SKM-1 (cell line): Measurements from ENCODE around the gene LENG1.
"Not testable (repeated sequence)": the region's sequence is repeated elsewhere in the genome, so short reads cannot be mapped to it uniquely, and the experiment has no call there.

Experiments
- DNase-seq: peaks from one replicate; lab custom pipeline; 2025; ENCODE audit not compliant: unreplicated experiment; lab: John Stamatoyannopoulos, UW

Gene LENG1

GRCh38 chr19:54159352-54160181, at the start of gene LENG1:
LENG1 (minus strand) TSS chr19:54159721; CDS start chr19:54159695, 26 bp downstream.
- DNase-seq, result peak; percentile 88

- DNase-seq, result no peak
These were observed 49.2 kb upstream of the LENG1 start for GRCh38 chr19:54208784-54209057.

- peak; percentile 85 for DNase-seq
These were observed 48.7 kb upstream of the LENG1 start for GRCh38 chr19:54207983-54208783.

- no peak for DNase-seq
These were observed 48.1 kb upstream of the LENG1 start for GRCh38 chr19:54207676-54207982.

GRCh38 chr19:54207193-54207592, 47.7 kb upstream of the LENG1 start:
- not testable (repeated sequence) for DNase-seq

- DNase-seq, result no peak
These were observed 47.3 kb upstream of the LENG1 start for GRCh38 chr19:54206831-54207177.

GRCh38 chr19:54206030-54206830, 46.7 kb upstream of the LENG1 start:
- DNase-seq, result no peak

- DNase-seq, result no peak
These were observed 45.4 kb upstream of the LENG1 start for GRCh38 chr19:54204767-54205468.

GRCh38 chr19:54203151-54203611, 43.7 kb upstream of the LENG1 start:
- no peak for DNase-seq

GRCh38 chr19:54201980-54202379, 42.5 kb upstream of the LENG1 start:
- no peak for DNase-seq

- DNase-seq, result no peak
These were observed 41.7 kb upstream of the LENG1 start for GRCh38 chr19:54201172-54201701.

GRCh38 chr19:54199401-54199800, 39.9 kb upstream of the LENG1 start:
- DNase-seq, result no peak

GRCh38 chr19:54197121-54197520, 37.6 kb upstream of the LENG1 start:
- DNase-seq, result no peak

GRCh38 chr19:54196536-54196935, 37.0 kb upstream of the LENG1 start:
- no peak for DNase-seq

- DNase-seq, result not testable (repeated sequence)
These were observed 34.9 kb upstream of the LENG1 start for GRCh38 chr19:54194463-54194862.

GRCh38 chr19:54193011-54193410, 33.5 kb upstream of the LENG1 start:
- DNase-seq, result no peak

- no peak for DNase-seq
These were observed 32.4 kb upstream of the LENG1 start for GRCh38 chr19:54191811-54192453.

- DNase-seq, result peak; percentile 20
These were observed 31.7 kb upstream of the LENG1 start, which contains the start of gene TSEN34 for GRCh38 chr19:54191011-54191810. TSEN34 (plus strand) TSS chr19:54191308; CDS start chr19:54191365, 57 bp downstream.

GRCh38 chr19:54190503-54191010, 31.0 kb upstream of the LENG1 start:
- DNase-seq, result peak; percentile 80
